GM12873 (cell line): ENCODE measurements around the gene CENPC.

ENCODE experiments used
- CTCF ChIP-seq: IDR thresholded peaks from 2 replicates; pipeline ENCODE4 v1.5.1; 2012; ENCODE audit warnings: low read depth, mild to moderate bottlenecking, moderate library complexity, low read length, control low read depth; ENCODE audit not compliant: insufficient read depth; ENCODE audit errors: missing control alignments

Gene CENPC

GRCh38 chr4:67448621-67449020 lies 96.7 kb downstream of the CENPC start:
- TF ChIP-seq CTCF: no peak

- no peak for TF ChIP-seq CTCF
Measured at GRCh38 chr4:67447873-67448272, 97.4 kb downstream of the CENPC start.

GRCh38 chr4:67446811-67447210 lies 98.5 kb downstream of the CENPC start:
- TF ChIP-seq CTCF: no peak

- TF ChIP-seq CTCF: no peak
Measured at GRCh38 chr4:67438975-67439374, 106.3 kb downstream of the CENPC start.

- TF ChIP-seq CTCF: no peak
Measured at GRCh38 chr4:67437974-67438713, 107.2 kb downstream of the CENPC start.

GRCh38 chr4:67436742-67437141 lies 108.6 kb downstream of the CENPC start:
- no peak for TF ChIP-seq CTCF

- no peak for TF ChIP-seq CTCF
Measured at GRCh38 chr4:67430989-67431388, 114.3 kb downstream of the CENPC start.
